Mucosa of rectum (tissue), 2 donors: Measurements from ENCODE around the gene CHMP6.
"Not testable (repeated sequence)": the region's sequence is repeated elsewhere in the genome, so short reads cannot be mapped to it uniquely, and the experiment has no call there.

ENCODE experiments used
- H3K27ac ChIP-seq, 2 donors: one replicate each; pipeline ENCODE4 v1.7.0; 2013; ENCODE audit warnings: inconsistent platforms in 2 of 2, low read depth in 2 of 2, low read length in 2 of 2
- H3K27me3 ChIP-seq, 2 donors: one replicate each; pipeline ENCODE4 v1.7.0; 2013; ENCODE audit warnings: low read length in 2 of 2; ENCODE audit not compliant: control insufficient read depth in 2 of 2, insufficient read depth in 2 of 2
- H3K36me3 ChIP-seq, 2 donors: one replicate each; pipeline ENCODE4 v1.7.0; 2013; ENCODE audit warnings: low read length in 2 of 2; ENCODE audit not compliant: control insufficient read depth in 2 of 2, insufficient read depth in 2 of 2
- H3K4me1 ChIP-seq, 2 donors: one replicate each; pipeline ENCODE4 v1.7.0; 2013; ENCODE audit warnings: low read length in 2 of 2, mild to moderate bottlenecking in 1 of 2; ENCODE audit not compliant: control insufficient read depth in 2 of 2, insufficient read depth in 2 of 2
- H3K4me3 ChIP-seq, 2 donors: one replicate each; pipeline ENCODE4 v1.7.0; 2013; ENCODE audit warnings: low read length in 2 of 2
- H3K9ac ChIP-seq, 2 donors: one replicate each; pipeline ENCODE4 v1.7.0; 2013; ENCODE audit warnings: low read length in 2 of 2, low read depth in 1 of 2, mild to moderate bottlenecking in 1 of 2
- H3K9me3 ChIP-seq, 2 donors: one replicate each; pipeline ENCODE4 v1.7.0; 2013; ENCODE audit warnings: low read length in 2 of 2; ENCODE audit not compliant: control insufficient read depth in 2 of 2
- donor health status: healthy.
- donor health status: Normal muscosa, but diverticular disease.

The CHMP6 gene

GRCh38 chr17:81025065-81025740 lies 33.6 kb downstream of the CHMP6 start:
- peaks cover 11 to 23% of the 10 kb centered on the region in 2 donors for H3K4me1 ChIP-seq

GRCh38 chr17:81025741-81026129 lies 34.1 kb downstream of the CHMP6 start:
- no peak overlapping the region for H3K9ac ChIP-seq

More at GRCh38 chr17:81025065-81025740, 33.6 kb downstream of the CHMP6 start:
- no peak overlapping the region for H3K4me3 ChIP-seq
- H3K27me3 ChIP-seq: peaks cover 15 to 16% of the 10 kb centered on the region in 2 donors
- no peak overlapping the region for H3K27ac ChIP-seq
- no peaks in the 10 kb centered on the region for H3K36me3 ChIP-seq
- no peak overlapping the region for H3K9ac ChIP-seq
- no peaks in the 10 kb centered on the region for H3K9me3 ChIP-seq

GRCh38 chr17:81026266-81027036 lies 34.8 kb downstream of the CHMP6 start:
- Histone ChIP-seq H3K27me3 (peaks cover 15 to 16% of the 10 kb centered on the region in 2 donors), H3K9me3 (no peaks in the 10 kb centered on the region), H3K4me3 (no peak overlapping the region), H3K9ac (no peak overlapping the region), H3K4me1 (peaks cover 9 to 22% of the 10 kb centered on the region in 2 donors), H3K36me3 (no peaks in the 10 kb centered on the region), H3K27ac (no peak overlapping the region)

More at GRCh38 chr17:81025741-81026129, 34.1 kb downstream of the CHMP6 start:
- no peaks in the 10 kb centered on the region for H3K36me3 ChIP-seq
- peaks cover 10 to 23% of the 10 kb centered on the region in 2 donors for H3K4me1 ChIP-seq
- no peaks in the 10 kb centered on the region for H3K9me3 ChIP-seq
- peak overlapping the region in 1 of 2 donors; percentile 26 for H3K27ac ChIP-seq
- H3K4me3 ChIP-seq: no peak overlapping the region
- peaks cover 15 to 16% of the 10 kb centered on the region in 2 donors for H3K27me3 ChIP-seq

DNA sequence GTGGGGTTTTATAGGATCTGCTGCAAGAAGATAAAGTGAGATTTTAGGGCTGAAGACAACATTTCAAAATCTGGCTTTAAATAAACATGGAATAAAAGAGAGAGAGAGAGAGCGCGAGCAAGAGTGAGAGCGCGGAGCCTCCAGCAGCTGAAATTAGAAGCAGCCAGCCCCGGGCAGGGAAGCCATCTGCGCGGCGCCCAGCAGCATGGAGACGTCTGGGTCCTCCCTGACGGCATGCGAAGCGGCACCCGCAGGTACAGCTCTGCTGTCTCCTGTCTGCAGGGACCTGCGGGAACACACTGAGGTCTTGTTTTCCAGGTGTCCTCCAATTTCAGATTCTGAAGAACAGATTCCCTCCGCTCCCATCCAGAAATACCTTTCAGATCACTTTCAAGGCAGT lies 35.4 kb downstream of the CHMP6 start:
- no peak overlapping the region for H3K27ac ChIP-seq
- no peaks in the 10 kb centered on the region for H3K36me3 ChIP-seq
- peaks cover 15 to 16% of the 10 kb centered on the region in 2 donors for H3K27me3 ChIP-seq
- H3K9ac ChIP-seq: no peak overlapping the region
- H3K4me1 ChIP-seq: peaks cover 11 to 24% of the 10 kb centered on the region in 2 donors
- no peak overlapping the region for H3K4me3 ChIP-seq
- H3K9me3 ChIP-seq: no peaks in the 10 kb centered on the region

- H3K27ac ChIP-seq: no peak overlapping the region
- H3K4me3 ChIP-seq: no peak overlapping the region
- peaks cover 14 to 27% of the 10 kb centered on the region in 2 donors for H3K4me1 ChIP-seq
These were observed 36.2 kb downstream of the CHMP6 start for GRCh38 chr17:81027591-81028505.

GRCh38 chr17:81028506-81028858 lies 36.8 kb downstream of the CHMP6 start:
- no peak overlapping the region for H3K9ac ChIP-seq
- peaks cover 16 to 26% of the 10 kb centered on the region in 2 donors for H3K4me1 ChIP-seq
- no peak overlapping the region for H3K27ac ChIP-seq
- H3K9me3 ChIP-seq: no peaks in the 10 kb centered on the region
- H3K4me3 ChIP-seq: no peak overlapping the region
- H3K27me3 ChIP-seq: peaks cover 15 to 16% of the 10 kb centered on the region in 2 donors
- peaks cover 0 to 2% of the 10 kb centered on the region in 2 donors for H3K36me3 ChIP-seq

More at GRCh38 chr17:81027591-81028505, 36.2 kb downstream of the CHMP6 start:
- peaks cover 15 to 16% of the 10 kb centered on the region in 2 donors for H3K27me3 ChIP-seq
- H3K9me3 ChIP-seq: no peaks in the 10 kb centered on the region
- no peak overlapping the region for H3K9ac ChIP-seq
- H3K36me3 ChIP-seq: peaks cover 0 to 2% of the 10 kb centered on the region in 2 donors

DNA sequence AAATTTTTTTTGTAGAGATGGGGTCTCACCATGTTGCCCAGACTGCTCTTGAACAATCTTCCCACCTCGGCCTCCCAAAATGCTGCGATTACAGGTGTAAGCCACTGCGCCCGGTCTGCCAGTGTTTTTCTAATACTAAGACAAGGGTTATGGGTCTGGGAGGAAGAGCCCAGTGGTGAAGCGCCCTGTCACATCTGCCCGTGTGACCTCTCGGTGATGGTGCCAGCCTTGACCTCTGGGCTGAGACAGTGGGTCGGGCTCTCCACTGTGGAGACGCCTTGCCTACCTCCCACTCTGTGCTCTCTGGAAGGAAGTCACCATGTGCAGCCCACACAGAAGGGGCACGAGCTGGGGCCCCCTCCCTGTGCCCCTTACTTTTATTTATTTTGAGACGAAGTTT lies 38.2 kb downstream of the CHMP6 start:
- Histone ChIP-seq H3K4me3 (no peak overlapping the region), H3K27me3 (peaks cover 15 to 16% of the 10 kb centered on the region in 2 donors), H3K4me1 (peaks cover 21 to 31% of the 10 kb centered on the region in 2 donors), H3K9ac (no peak overlapping the region), H3K27ac (no peak overlapping the region), H3K36me3 (peaks cover 0 to 2% of the 10 kb centered on the region in 2 donors), H3K9me3 (no peaks in the 10 kb centered on the region)

DNA sequence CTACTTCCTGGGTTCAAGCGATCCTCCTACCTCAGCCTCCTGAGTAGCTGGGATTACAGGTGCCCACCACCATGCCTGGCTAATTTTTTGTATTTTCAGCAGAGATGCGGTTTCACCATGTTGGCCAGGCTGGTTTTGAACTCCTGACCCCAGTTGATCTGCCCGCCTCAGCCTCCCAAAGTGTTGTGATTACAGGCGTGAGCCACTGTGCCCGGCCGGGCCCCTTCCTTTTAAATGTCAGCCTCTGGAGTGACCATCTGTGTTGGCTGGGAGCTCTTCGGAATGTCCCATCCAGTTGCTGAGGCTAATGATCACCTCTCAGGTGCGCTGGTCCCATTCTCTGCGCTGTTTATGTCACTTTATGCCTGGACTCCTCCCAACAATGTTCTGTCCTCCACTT lies 38.7 kb downstream of the CHMP6 start:
- Histone ChIP-seq H3K9ac (peak overlapping the region in 1 of 2 donors; percentile 59), H3K27me3 (peaks cover 15 to 16% of the 10 kb centered on the region in 2 donors), H3K4me1 (peaks cover 21 to 31% of the 10 kb centered on the region in 2 donors), H3K4me3 (peak overlapping the region in 1 of 2 donors; percentile 52)
- H3K36me3 ChIP-seq, H3K9me3 ChIP-seq, H3K27ac ChIP-seq: not testable (repeated sequence)

- Histone ChIP-seq H3K27ac (peak overlapping the region; percentile 58 to 84), H3K4me1 (peaks cover 25 to 34% of the 10 kb centered on the region in 2 donors), H3K9me3 (no peaks in the 10 kb centered on the region), H3K4me3 (peak overlapping the region; percentile 39 to 52), H3K9ac (peak overlapping the region; percentile 28 to 59), H3K27me3 (peaks cover 15 to 16% of the 10 kb centered on the region in 2 donors), H3K36me3 (peaks cover 0 to 2% of the 10 kb centered on the region in 2 donors)
These were observed 39.3 kb downstream of the CHMP6 start for GRCh38 chr17:81030741-81031565.
